Measurements from ENCODE around the gene ZFYVE28. TPM values are rescaled to one million over a fixed set of nuclear protein-coding genes. Genes with fewer than 3 reads are reported as not detected.

Gene ZFYVE28
- total RNA-seq, 1 experiment from 2014 or later: 19.2 TPM

DNA sequence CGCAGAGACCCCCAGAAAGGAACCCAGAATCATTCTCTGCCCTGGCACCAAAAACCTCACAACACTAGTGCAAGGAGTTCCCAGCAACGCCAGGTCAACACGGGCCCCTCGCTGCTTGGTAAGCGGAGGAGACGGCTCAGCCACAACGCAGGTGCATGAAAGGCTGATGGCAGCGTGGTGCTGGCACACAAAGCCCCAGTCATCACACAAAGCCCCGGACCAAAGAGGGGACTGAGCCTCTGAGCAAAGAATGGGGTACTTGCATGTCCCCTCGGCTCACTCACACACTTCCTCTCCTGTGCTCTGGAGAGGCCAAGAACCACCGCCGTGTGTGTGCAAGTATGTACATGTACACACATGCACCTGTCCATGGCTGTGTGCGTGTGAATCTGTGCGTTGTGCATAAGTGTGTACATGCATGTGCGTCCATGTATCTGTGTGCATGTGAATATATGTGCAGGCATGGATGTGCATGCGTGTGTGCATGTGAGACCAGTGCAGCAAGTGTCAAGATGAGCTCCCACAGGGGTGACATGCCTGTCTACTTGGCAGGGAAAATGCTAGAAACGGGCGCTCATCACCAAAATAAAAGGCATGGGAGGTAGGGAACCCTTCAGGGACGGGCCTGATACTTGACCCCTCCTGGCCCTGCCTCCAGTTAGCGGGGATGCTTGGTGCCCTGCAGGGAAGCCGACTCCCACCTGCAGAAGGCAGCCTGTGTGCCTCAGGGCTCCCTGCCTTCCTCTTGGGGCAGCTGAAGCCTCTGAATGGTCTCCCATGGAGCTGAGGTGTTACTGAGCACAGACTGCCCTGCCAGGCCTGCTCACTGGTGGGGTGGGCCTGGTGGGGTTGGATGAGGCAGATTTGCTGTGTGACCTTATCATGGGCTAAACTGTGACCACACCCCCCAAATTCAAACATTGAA lies 60.4 kb downstream of the ZFYVE28 start:
- no TSS peak for BruUV-seq (replicated peaks)
- Histone ChIP-seq H3K4me3 (replicated peaks in 1 of 2; ENCODE audit: low read depth in 1 of 2, low read length in 2 of 2) (no peak overlapping the region), H2AFZ (ENCODE audit: low read depth, low read length, poor library complexity, severe bottlenecking) (no peak overlapping the region), H3K79me2 (ENCODE audit: insufficient read depth, low read length) (no peaks in the 10 kb centered on the region; the same call in 1 of the 2 replicates), H3K9ac (ENCODE audit: low read length) (no peak overlapping the region), H3K4me1 (ENCODE audit: control insufficient read depth in 1 of 2, insufficient read depth in 2 of 2, low read length in 2 of 2) (no peaks in the 10 kb centered on the region), H3K9me2 (ENCODE audit: insufficient read depth) (no peaks in the 10 kb centered on the region), H3K9me3 (ENCODE audit: control insufficient read depth in 1 of 2, insufficient read depth in 1 of 2, low read depth in 1 of 2, low read length in 2 of 2) (no peaks in the 10 kb centered on the region), H3K36me3 (ENCODE audit: control insufficient read depth in 1 of 2, insufficient read depth in 2 of 2, low read length in 2 of 2) (no peaks in the 10 kb centered on the region), H3K4me2 (ENCODE audit: low read length) (no peak overlapping the region), H3K27ac (ENCODE audit: low read depth, low read length) (no peak overlapping the region), H4K20me1 (ENCODE audit: insufficient read depth) (no peaks in the 10 kb centered on the region), H3K27me3 (ENCODE audit: insufficient read depth, low read length) (no peaks in the 10 kb centered on the region)
- CTCF ChIA-PET: no interaction called here
- ATAC-seq (no peak), DNase-seq (ENCODE audit: low read depth, low spot score) (no peak)
- RAD21 ChIA-PET (ENCODE audit: low non-redundant PET in 1 of 2, low total read pairs in 2 of 2, uncharacterized antibody in 2 of 2, unreplicated experiment in 2 of 2): no interaction called here
- intact Hi-C loops (cut with micrococcal nuclease): no loop called here
- POLR2A ChIA-PET: no interaction called here
- TF ChIP-seq FOSL1 (IDR thresholded peaks at IDR 0.05; ENCODE audit: low read depth) (no peak), TCF7L2 (IDR thresholded peaks at IDR 0.05; ENCODE audit: borderline replicate concordance, extremely low read depth, insufficient read depth, insufficient read length) (no peak), POLR2AphosphoS5 (IDR thresholded peaks at IDR 0.05; ENCODE audit: low read depth, low read length) (no peak), RAD21 (IDR thresholded peaks at IDR 0.05; ENCODE audit: low read depth) (no peak)
- TF ChIP-seq, protein P1, sequence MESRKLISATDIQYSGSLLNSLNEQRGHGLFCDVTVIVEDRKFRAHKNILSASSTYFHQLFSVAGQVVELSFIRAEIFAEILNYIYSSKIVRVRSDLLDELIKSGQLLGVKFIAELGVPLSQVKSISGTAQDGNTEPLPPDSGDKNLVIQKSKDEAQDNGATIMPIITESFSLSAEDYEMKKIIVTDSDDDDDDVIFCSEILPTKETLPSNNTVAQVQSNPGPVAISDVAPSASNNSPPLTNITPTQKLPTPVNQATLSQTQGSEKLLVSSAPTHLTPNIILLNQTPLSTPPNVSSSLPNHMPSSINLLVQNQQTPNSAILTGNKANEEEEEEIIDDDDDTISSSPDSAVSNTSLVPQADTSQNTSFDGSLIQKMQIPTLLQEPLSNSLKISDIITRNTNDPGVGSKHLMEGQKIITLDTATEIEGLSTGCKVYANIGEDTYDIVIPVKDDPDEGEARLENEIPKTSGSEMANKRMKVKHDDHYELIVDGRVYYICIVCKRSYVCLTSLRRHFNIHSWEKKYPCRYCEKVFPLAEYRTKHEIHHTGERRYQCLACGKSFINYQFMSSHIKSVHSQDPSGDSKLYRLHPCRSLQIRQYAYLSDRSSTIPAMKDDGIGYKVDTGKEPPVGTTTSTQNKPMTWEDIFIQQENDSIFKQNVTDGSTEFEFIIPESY (IDR thresholded peaks at IDR 0.05; ENCODE audit: extremely low read depth, insufficient replicate concordance, low read length): no peak
- TF ChIP-seq, protein P2, sequence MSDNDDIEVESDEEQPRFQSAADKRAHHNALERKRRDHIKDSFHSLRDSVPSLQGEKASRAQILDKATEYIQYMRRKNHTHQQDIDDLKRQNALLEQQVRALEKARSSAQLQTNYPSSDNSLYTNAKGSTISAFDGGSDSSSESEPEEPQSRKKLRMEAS (IDR thresholded peaks at IDR 0.05): no peak
- TF ChIP-seq, protein P3, sequence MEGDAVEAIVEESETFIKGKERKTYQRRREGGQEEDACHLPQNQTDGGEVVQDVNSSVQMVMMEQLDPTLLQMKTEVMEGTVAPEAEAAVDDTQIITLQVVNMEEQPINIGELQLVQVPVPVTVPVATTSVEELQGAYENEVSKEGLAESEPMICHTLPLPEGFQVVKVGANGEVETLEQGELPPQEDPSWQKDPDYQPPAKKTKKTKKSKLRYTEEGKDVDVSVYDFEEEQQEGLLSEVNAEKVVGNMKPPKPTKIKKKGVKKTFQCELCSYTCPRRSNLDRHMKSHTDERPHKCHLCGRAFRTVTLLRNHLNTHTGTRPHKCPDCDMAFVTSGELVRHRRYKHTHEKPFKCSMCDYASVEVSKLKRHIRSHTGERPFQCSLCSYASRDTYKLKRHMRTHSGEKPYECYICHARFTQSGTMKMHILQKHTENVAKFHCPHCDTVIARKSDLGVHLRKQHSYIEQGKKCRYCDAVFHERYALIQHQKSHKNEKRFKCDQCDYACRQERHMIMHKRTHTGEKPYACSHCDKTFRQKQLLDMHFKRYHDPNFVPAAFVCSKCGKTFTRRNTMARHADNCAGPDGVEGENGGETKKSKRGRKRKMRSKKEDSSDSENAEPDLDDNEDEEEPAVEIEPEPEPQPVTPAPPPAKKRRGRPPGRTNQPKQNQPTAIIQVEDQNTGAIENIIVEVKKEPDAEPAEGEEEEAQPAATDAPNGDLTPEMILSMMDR (IDR thresholded peaks at IDR 0.05 in 2 of 3, conservative IDR thresholded peaks at IDR 0.05 in 1 of 3; ENCODE audit: borderline replicate concordance in 1 of 3, insufficient read depth in 1 of 3, low read depth in 2 of 3, low read length in 2 of 3): no peak

Measured in HCT116 (cell line).